ENCODE data around the gene HLA-DQA1. TPM values are rescaled to one million over a fixed set of nuclear protein-coding genes. Genes with fewer than 3 reads are reported as not detected.
"Not testable (repeated sequence)": the region's sequence is repeated elsewhere in the genome, so short reads cannot be mapped to it uniquely, and the experiment has no call there.

Gene HLA-DQA1
- 38.8 TPM for total RNA-seq

DNA sequence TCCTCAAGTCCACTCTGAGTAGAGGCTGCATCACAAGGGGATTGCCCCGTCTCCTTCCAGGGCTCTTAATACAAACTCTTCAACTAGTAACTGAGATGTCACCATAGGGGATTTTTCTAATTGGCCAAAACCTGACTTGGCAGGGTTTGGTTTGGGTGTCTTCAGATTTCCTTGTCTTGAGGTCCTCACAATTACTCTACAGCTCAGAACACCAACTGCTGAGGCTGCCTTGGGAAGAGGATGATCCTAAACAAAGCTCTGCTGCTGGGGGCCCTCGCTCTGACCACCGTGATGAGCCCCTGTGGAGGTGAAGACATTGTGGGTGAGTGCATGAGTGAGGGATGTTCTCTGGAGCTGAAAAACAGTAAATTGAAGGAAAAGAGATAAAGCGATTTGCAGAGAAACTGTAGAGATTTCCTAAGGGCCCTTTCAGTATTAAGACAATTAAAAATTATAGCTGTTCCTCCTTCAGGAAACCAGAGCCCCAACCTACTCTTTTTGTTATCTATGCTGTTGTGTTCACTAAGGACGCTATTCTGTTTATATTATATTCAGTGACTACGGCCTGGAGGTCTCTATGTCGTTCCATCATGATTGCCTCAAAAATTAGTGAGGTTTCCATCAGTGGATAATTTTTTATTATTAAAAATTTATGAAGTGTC lies at the start of gene HLA-DQA1:
Gene HLA-DQA1, plus strand, starts transcription at position 188 of the 662 bp plus-strand sequence. Its CDS starts 53 bp downstream, at position 241.
- DNase-seq (ENCODE audit: low spot score), result peak; percentile 25

DNA sequence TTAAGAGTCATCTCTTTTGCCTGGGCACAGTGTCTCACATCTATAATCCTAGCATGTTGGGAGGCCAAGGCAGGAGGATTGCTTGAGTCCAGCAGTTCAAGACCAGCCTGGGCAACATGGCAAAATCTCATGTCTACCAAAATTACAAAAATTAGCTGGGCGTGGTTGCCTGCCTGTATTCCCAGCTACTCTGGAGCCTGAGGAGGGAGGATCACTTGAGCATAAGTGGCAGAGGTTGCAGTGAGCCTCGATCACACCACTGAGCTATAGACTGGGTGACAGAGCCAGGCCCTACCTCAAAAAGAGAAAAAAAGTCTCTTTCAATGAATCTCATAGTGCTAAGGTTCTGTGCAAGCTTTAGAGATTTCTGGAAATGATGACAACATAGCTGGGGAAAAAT lies 49.0 kb upstream of the HLA-DQA1 start:
- DNase-seq (ENCODE audit: low spot score), result no peak

DNA sequence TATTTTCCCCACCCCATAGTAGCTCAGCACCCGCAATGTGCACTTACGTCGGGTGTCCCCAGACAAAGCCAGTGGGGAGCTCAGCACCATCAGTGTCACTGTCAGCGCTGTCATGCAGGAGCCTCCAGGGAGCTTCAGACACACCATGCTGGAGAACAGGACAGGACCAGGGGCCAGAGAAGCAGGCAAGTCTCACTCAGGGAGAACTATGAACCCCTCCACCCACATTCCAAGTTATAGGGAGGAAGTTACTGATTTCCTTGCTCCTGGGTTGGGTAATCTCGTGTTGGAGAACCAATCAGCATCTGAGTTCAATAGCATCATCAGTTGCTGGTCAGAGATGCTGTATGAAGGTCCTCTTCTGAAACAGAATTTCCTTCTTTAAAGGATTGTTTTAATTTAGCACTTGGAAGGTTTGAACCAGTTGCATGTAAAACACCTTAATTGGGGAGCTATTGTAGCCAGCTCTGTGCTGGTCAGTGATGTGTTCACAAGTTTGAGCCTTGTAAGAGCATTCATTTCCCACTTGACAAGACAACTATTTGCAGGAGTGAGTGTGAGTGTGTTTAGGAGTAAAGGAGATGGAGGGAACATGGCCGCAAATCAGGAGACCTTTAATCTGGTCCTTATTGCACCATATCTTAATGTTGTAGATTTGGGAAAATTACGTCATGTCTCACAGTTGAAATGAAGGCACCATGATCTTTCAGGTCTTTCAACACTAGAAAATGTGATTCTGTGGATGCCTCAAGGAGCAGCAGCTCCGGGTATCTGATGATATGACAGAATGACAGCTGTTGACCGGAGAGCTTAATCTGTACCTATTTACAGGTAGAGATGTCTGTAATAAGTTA lies 47.4 kb upstream of the HLA-DQA1 start, which contains the start of gene HLA-DRB1:
Gene HLA-DRB1, minus strand, starts transcription at position 253 of the 854 bp plus-strand sequence. Its CDS starts 106 bp downstream, at position 147.
- peak; percentile 28 for DNase-seq (ENCODE audit: low spot score)

DNA sequence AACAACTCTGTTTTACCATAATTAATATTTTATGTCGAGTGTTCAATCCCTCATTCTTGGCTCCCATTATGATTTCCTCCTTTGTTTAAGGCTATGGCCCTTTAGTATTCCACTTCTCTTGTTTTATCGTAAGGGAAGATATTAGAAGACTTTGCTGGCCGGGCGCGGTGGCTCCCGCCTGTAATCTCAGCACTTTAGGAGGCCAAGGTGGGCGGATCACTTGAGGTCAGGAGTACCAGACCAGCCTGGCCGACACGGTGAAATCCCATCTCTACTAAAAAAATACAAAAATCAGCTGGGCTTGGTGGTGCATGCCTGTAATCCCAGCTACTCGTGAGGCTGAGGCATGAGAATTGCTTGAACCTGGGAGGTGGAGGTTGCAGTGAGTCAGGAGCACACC lies 46.5 kb upstream of the HLA-DQA1 start:
- not testable (repeated sequence) for DNase-seq (ENCODE audit: low spot score)

DNA sequence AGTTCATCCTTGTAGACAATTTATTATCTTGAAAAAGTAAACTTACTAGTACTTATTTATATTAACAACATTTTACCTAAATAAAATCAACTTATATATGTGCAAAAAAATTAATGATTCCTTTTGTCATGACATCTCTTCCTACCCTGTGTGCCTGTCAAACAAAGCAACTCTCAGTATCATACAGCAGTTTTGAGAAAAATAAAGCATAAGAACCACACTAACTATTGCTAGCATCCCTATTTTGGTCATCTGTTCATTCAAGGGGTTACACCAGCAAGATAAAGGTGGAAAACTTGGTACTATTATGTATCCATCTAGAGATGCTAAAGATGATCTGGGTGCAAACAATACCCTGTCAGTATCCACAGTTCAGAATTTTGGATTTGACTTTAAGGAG lies 40.2 kb upstream of the HLA-DQA1 start:
- no peak for DNase-seq (ENCODE audit: low spot score)

DNA sequence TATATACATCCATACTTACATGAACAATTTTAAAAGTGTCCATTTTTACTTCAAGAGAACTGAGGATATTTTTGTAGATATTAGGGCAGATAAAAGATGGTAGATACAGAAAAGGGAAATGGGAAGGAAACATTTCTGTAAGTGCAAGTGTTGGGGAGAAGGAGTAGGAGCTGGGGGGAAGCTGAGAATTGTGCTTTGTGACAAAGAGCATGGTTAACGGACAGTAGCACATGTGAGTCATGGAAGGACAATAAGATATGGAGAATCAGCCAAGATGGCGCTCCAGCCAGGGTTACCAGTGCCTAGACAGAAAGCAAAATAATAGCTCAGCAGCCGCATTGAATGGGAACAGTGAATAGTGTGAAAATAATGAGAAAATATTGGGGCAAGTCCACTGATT lies 34.8 kb upstream of the HLA-DQA1 start:
- no peak for DNase-seq (ENCODE audit: low spot score)

DNA sequence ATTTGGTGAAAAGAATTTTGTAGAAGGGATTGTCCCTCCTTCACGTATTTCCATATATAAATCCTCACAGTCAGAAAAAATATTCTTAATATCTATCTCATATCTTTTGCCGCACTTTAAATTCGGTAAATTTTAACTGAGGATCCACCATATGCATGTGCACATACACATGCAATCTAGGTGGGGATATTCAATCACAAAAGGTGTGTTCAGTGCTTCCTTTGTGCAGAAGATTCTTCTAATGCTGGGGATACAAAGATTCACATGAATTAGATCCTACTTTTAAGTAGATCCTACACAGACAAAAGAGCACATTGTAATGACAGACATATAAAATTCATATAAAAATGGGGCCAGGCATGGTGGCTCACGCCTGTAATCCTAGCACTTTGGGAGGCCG lies 34.0 kb upstream of the HLA-DQA1 start:
- no peak for DNase-seq (ENCODE audit: low spot score)

DNA sequence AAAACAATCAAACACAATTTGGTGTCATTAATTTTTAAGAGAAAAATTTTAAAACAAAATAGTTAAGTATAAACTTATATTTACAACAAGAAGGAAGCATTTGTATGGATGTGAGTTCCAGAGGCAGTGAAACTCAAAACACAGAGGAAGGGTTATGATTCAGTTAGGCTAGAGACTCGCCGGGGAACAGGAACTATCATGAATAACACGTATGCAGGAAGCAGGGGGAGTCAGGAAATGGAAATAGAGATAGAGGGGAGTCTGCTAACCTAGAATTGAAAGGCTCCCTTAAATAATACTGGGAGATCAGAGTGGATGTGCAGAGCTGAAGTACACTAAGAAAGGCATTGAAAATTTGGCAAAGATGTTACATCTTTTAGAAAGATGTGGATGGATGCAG lies 33.3 kb upstream of the HLA-DQA1 start:
- DNase-seq (ENCODE audit: low spot score), result no peak

DNA sequence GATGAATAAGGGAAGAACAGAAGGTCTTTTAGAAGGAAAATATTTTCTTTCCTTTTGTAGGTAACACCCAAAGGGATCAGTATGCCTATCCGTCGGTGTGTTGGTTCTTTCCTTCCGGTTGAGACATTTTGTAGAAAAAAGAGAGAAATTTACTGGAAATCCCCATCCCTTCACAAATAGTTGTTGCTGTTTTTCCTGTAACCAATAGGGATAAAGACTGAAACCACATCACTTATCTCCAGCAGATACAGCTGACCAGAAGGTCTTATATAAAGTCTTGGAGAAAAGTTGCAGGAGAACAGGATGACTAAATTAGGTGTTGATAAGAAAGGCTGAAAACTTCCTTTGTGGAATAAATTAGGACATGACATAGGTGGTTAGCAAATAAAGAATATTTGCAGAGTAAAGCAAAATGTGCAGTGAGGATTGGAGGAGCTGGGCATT lies 32.8 kb upstream of the HLA-DQA1 start:
- DNase-seq (ENCODE audit: low spot score), result no peak

DNA sequence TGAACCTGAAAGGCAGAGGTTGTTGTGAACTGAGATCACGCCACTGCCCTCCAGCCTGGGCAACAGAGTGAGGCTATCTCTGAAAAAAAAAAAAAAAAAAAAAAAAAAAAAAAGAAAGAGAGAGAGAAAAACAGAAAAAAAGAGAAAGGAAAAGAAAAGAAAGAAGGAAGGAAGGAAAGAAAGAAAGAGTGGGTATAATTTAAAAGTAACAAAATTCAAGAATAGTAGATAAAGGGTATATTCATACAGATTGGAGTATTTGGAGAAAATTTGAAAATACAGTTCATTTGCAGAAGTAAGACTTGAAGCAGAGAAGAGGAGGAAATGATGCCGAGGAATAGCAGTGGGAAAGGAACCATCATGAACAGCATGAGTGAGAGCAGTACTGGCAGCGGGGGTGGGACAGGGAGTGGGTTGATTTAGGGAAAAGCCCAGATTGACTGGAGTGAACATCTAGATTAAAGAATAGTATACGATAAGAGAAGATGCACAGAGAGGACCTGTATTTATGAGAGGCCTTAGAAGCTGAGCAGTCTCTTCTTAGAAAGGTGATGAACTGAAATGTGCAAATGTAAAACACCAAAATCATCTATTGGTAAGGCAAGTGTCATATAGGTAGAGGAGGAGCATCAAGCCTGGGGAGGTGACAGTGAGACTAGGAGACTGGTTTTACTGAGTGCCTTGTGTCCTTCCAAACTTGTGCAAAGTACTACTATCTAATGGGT lies 29.8 kb upstream of the HLA-DQA1 start:
- no peak for DNase-seq (ENCODE audit: low spot score)

DNA sequence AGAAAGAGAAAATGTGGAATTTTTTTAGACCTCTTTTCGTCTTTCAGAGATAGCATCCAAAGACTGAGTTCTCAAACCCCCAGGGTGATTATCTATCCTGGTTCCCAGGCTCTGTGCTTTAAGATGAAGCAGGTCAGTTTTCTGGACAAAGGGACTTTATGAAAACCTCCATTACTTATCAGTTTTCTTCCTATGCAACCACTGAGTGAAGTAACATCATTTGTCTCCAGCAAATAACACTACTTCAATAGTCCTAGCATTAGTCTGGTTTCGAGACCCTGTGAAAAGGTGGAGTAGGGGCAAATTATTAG lies 29.3 kb upstream of the HLA-DQA1 start:
- DNase-seq (ENCODE audit: low spot score), result no peak

DNA sequence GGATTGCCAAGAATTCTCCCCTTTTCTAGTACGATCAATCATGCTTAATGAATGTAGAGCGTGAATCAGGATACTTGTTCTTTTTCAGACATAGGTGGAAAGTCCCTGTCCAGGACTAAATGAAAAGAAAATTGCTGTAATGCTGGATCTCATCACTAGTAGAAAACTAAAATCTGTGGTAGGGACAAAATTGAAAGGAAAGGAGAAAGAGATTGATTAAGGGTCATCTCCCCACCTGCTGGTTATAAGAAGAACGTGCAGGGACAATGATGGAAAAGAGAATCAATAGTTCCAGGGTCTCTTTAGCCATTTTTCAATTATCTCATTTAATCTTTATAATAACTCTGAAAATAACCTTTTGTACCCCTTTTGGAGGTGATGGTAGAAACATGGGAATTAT lies 28.8 kb upstream of the HLA-DQA1 start:
- no peak for DNase-seq (ENCODE audit: low spot score)

DNA sequence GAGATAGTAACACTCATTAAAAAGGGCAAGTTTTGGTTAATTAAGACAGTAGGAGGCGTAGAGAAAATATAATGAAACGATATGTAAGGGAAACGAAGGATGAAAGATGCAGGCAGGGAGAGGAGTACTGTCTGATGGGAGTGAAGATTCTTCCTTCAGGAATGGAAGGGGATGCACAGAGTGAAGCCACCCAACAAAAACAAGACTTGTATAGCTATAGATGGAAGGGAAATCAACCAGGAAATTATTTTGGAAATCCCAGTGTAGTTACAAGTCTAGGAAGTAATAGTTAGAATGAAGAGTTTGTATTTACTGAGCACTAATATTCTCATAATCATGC lies 27.8 kb upstream of the HLA-DQA1 start:
- no peak for DNase-seq (ENCODE audit: low spot score)

DNA sequence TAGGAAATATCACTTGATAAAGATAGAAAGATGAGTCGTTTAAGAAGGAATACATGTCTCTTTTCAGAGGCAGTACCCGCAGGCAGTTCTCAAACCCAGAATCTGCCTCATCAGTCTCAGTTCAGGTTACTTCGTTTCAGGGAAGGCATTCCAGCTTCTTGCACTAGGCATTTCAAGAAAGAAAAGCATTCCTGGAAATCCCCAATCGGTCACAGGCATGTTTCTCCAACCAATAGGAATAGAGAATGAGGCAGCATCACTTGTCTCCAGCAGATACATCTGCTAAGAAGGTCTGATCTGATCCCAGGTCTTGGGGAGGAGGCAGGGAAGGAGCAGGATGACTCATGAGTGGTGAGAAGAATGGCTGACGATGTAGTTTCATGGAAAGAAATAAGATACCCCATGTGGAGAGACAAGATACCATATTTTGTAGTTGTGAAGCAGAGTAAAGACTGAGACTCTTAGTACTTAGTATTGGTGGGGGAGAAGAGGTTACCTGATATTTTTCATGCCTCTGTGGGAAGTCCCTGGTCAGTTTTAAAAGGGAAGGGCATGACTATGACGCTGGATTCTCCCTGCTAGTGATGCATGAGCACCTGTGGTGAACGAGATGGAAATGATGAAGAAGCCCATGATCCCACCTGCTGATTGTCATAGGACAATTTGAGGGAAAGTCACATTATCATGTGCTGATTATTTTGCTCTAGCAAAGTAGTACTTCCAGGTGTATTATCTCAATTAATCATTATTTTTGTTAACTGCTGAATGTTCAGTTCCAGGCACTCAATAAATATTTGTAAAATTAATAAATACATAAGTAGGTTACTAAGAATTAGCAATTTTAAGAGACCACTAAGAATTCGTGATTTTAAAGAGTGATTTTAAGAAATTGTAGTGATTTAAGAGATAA lies 27.2 kb upstream of the HLA-DQA1 start:
- peak; percentile 81 for DNase-seq (ENCODE audit: low spot score)

DNA sequence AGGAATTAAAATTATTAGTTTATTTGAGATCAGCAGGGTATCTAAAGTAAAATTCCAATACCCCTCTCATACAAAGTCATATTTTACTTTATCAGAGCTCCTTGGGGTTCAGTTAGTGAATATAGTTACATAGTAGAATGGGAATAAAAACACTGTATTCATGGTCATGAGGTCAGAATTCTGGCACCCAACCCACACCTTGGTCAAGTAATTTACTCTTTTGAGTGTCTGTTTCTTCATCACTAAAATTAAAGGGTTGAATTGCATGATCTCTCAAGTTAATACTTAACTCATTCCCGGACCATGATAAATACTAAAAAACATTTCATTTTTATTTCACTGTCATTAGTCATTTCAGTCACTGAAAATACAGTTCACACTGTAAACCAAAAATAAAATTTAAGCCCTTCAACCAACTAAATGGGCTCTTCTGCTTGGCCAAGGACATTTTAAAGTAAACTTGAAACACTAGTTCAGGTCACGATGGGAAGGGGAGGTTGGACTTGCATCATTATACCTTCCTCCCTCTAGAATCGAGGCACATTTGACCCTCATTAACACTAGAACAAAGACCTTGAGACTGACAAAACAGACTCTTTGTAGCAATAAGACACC lies 26.4 kb upstream of the HLA-DQA1 start:
- DNase-seq (ENCODE audit: low spot score), result no peak

DNA sequence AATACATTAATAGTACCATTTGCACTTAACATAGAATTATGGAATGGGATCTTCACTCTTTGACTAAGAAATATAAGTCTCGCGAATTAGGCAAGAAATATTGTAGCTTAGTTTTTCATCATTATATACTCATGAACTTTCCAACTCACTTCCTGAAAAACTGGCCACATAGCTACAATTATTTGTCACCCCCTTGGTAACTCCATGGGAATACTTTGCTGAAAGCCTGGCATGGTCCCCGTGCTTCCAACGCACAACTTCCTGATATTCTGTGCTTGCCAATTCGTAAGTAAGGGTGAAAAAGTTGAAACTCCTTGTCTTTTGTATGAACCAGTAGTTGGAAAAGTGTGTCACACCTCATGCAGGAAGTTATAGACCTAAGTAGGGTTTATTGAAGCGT lies 23.7 kb upstream of the HLA-DQA1 start:
- DNase-seq (ENCODE audit: low spot score), result no peak

DNA sequence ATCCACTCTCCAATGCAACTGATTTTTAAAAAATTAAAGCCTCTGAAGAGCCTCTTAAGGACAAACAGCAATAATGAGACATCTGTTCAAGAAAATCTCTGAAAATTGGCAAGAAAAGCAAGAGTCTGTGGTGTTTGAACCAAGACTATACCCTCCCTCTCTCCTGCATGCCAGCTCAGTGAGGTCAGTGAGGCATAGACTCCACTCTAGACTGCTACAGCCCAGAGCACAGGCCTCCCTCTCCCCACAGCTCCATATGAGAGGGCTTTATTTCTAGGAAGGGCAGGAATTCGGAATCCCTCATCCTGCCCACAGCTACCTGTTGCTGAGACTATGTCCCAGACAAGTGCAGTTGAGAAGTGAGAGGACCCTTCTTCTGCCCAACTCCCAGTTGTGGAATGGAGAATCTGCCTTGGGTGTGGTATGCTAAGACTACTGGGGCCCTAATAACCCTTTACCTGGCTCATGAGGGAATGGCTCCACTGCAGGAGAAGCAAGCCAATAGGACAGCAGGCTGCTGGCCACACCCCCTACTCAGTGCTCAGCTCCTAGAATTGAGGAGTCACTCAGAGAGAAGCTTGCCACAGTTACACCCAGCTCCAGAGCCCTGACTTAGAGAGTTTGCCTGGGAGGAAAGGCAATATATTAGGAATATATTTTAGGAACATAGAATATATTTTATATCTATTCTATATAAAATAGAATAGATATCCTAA lies 22.7 kb upstream of the HLA-DQA1 start:
- DNase-seq (ENCODE audit: low spot score), result no peak

DNA sequence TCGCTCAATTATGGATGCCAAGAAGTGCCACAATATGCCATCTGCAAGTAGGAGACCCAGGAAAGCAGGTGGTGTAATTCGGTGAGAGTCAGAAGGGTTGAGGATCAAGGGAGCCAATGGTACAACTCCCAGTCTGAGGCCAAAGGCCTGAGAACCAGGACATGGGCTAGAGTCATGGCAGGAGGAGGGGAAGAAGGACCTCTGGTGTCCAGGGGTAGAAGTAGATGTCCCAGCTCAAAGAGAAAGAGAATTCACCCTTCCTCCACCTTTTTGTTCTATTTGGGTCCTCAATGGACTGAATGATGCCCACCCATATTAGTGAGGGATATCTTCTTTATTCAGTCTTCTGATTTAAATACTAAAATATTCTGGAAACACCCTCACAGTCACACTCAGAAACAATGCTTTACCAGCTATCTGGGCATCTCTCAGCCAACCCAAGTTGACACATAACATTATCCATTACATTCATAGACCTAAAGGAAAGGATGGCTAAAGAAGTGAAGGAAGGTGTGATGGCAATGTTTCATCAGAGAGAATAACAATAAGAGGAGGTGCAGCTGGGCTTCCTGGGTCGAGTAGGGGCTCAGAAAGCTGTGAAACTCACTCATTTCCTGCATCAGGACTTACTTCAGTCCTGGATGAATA lies 21.2 kb upstream of the HLA-DQA1 start:
- DNase-seq (ENCODE audit: low spot score), result no peak

DNA sequence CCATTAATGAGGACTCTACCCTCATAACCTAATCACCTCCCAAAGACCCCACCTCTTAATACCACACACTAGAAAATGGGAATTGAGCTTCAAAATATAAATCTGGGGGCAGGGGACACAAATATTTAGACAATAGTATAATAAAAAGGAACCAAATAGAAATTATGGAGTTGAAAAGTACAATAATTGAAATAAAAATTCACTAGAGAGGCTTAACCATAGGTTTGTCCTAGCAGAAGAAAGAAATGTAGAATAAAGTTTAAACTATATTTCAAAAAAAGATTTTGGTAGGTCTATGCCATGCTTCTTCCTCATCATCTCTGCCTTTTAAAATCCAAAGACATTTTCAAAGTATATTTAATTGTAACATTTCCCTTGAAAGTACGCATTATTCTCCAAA lies 19.5 kb upstream of the HLA-DQA1 start:
- no peak for DNase-seq (ENCODE audit: low spot score)

DNA sequence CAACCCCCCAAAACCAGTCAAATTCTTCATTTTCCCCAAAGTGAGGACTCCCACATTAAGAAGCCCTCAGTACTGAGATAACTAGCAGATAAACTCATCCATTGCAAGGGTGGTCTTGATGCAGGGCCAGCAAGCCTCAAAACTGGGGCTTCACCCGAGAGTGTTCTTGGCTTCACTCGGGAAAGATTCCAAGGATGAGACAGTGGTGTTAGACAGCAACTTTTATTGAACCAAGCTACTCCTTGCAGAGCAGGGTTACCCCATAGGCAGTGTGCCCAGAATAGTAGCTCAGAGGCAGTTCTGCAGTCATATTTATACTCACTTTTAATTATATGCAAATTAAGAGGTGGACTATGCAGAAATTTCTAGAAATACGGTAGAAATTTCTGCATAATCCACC lies 15.8 kb upstream of the HLA-DQA1 start:
- DNase-seq (ENCODE audit: low spot score), result no peak

Data from mucosa of gallbladder (tissue), 1 donor.